GM21423 (cell line): ENCODE results near the gene SERTAD4.
"Not testable (repeated sequence)": the region's sequence is repeated elsewhere in the genome, so short reads cannot be mapped to it uniquely, and the experiment has no call there.

Experiments used
- ATAC-seq: cut with Tn5 transposase; IDR thresholded peaks from one replicate; pipeline ENCODE4 v1.9.1; 2021; ENCODE audit warnings: mild to moderate bottlenecking, moderate library complexity; ENCODE audit not compliant: unreplicated experiment

The SERTAD4 gene

DNA sequence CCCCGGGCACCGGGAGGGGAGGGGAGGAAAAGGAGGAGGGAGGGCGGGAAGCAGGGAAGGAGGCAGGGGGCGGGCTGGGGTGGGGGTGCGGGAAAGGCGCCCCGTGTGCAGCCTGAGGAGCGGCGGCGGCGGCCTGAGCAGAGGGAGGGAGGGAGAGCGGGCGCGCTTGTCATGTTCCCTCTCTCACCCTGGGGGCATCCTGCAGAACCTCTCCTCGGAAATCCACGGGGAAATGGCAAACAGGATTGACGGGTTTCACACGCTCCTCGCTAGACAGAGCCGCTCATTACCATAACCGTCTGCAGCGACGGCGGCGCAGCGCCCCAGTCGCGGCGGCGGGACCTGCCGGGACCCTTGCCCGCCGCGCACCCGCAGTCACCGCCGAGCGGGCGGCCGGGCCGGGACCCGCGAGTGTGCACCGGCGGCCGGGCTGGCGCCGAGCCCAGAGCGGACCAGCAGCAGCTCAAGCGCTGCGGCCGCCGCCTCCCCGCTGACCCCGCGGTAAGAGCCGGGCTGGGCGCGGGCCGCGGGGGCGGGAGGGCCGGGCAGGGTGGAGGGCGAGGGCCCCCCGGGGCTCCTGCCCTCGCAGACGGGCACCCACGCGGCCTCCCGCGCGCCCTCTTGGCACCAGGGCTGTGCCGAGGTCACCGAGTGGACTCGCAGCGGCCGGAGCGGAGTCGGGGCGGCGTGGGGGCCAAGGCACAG lies at the start of gene SERTAD4:
Gene SERTAD4, plus strand, starts transcription at position 286 of the 705 bp plus-strand sequence. CDS start 5,165 bp downstream, outside the sequence.
- ATAC-seq: no peak

DNA sequence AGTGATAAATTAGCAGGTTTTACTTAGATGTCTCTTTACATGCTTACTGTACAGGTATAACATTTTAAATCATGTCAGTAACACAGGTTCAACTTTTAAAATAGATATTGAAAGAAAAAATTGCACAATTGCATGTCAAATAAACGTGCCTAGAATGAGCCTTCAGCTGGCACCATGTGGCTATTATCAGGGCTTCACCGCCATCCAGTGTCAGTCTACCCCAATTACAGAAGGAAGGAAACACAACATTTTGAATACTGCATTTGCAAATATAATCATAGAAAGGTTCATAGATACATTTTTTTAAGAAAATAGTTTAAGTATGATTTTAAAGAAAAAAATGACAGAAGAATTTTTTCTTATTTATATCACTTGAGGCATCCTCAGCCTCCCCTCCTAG lies 47.5 kb upstream of the SERTAD4 start:
- no peak for ATAC-seq

DNA sequence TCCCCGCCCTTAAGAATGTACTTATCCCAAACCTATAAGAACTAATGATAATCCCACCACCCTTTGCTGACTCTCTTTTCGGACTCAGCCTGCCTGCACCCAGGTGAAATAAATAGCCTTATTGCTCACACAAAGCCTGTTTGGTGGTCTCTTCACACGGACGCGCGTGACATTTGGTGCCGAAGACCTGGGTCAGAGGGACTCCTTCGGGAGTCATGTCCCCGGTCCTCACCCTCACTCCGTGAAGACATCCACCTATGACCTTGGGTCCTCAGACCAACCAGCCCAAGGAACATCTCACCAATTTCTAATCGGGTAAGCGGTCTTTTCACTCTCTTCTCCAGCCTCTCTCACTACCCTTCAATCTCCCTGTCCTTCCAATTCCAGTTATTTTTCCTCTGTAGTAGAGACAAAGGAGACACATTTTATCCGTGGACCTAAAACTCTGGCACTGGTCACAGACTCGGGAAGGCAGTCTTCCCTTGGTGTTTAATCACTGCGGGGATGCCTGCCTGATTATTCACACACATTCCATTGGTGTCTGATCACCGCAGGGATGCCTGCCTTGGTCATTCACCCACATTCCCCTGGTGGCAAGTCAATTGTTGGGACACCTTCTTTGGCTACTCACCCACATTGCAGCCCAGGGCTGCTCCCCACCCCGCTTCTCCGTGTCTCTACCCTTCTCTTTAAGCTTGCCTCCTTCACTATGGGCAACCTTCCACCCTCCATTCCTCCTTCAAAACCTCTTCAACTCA lies 44.6 kb upstream of the SERTAD4 start:
- not testable (repeated sequence) for ATAC-seq

DNA sequence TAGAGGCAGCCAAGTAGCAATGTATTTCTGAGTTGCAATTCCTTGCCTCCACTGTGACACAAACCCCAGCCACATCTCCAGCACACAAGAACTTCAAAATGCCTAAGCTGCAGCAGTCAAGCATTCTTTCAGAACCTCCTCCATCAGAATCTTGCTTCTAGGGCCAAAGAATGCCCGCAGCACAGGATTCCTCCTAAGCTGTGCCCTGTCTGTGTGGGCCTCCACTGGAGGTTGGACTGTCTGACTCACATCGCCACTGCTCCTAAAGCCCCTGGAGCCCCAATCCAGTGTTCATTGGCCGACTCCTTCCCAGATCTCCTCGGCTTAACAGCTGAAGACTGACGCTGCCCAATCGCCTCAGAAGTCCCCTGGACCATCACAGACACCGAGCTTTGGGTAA lies 43.2 kb upstream of the SERTAD4 start:
- no peak for ATAC-seq

DNA sequence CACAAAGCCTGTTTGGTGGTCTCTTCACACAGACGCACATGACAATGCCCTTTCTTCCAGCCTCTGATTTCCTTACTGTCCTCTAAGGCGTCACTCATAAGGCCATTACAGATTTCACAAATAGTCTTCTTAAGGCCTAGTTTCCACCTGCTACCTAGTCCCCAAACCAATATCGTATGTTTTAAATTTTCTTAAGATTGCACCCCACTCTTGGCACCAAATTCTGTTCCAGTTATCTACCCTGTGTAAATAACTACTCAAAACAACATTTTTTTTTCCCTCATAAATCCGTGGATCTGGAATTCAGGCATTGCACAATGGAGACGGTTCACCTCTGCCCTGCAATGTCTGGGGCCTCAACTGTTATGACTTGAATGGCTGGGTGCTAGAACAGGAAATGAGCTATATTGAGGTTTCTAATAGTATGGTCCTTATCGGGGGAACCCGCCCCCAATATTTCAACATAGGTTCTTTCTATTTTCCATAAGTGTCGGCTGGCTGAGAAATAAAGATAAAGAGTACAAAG lies 36.9 kb upstream of the SERTAD4 start:
- ATAC-seq: no peak

GRCh38 chr1:210196266-210196665 lies 36.3 kb upstream of the SERTAD4 start:
- not testable (repeated sequence) for ATAC-seq

GRCh38 chr1:210198840-210199239 lies 33.8 kb upstream of the SERTAD4 start:
- no peak for ATAC-seq

- ATAC-seq: no peak
These were observed 32.4 kb upstream of the SERTAD4 start for GRCh38 chr1:210200124-210200736.

DNA sequence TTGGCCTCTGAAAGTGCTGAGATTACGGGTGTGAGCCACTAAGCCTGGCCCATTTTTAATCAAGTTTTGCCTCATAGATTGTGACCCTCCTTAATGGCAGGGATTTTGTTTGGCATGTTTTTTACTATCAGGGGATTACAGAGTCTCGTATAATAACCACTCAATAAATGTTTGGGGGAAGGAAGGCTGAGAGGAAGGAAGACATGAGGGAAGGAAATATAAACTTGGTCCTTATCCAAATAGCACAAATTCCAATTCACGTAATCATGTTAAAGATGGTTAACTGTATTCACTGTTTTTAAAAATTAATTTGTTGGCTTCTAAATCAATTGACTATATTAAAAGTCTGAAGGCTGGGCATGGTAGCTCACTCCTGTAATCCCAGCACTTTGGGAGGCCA lies 30.9 kb upstream of the SERTAD4 start:
- no peak for ATAC-seq

- no peak for ATAC-seq
These were observed 24.8 kb upstream of the SERTAD4 start for GRCh38 chr1:210207597-210208450.

DNA sequence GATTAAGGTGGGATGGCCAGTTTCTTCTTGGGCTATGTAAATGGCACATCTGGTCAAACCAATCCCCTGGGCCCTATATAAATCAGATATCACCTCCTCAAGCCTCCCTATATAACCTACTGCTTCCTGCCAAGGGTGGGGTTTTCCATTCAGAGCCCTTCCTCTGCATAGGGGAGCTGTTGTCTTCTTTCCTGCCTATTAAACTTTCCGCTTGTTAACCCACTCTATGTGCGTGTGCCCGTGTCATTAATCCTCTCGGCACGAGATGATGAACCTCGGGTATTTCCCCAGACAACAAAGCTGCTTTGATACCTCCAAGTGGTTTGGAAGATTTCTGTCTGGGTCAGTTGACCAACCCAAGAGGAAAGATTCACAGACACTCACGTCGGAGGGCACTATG lies 19.3 kb upstream of the SERTAD4 start:
- no peak for ATAC-seq

- no peak for ATAC-seq
These were observed 17.8 kb upstream of the SERTAD4 start for GRCh38 chr1:210214573-210215409.

DNA sequence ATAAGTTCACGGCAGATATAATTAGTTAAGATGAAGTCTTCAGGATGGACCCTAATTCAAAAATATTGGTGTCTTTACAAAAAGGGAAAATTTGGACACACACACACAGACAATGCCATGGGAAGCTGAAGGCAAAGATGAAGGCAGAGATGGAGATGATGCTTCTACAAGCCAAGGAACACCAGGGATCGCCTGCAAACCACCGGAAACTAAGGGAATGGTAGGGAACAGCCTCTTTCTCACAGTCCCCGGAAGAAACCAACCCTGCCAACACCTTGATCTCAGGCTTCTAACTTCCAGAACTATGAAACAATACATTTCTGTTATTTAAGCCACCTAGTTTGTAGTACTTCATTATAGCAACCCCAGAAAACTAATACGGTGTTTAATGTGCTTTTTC lies 15.1 kb upstream of the SERTAD4 start:
- no peak for ATAC-seq

DNA sequence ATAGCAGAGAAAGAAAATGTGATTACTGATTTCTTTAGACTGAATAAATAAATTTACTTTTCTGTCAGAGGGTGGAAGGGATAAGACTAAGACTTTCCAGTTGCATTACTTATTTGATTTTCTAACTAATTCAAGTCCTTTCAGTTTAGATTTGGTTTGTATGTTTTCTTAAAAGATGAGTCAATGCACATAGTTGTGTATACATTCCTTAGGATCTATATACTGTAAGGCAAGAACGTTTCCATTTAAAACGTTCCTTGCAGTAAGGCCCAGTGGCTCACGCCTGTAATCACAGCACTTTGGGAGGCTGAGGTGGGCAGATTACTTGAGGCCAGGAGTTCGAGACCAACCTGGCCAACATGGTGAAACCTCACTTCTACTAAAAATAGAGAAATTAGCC lies 14.5 kb upstream of the SERTAD4 start:
- no peak for ATAC-seq

DNA sequence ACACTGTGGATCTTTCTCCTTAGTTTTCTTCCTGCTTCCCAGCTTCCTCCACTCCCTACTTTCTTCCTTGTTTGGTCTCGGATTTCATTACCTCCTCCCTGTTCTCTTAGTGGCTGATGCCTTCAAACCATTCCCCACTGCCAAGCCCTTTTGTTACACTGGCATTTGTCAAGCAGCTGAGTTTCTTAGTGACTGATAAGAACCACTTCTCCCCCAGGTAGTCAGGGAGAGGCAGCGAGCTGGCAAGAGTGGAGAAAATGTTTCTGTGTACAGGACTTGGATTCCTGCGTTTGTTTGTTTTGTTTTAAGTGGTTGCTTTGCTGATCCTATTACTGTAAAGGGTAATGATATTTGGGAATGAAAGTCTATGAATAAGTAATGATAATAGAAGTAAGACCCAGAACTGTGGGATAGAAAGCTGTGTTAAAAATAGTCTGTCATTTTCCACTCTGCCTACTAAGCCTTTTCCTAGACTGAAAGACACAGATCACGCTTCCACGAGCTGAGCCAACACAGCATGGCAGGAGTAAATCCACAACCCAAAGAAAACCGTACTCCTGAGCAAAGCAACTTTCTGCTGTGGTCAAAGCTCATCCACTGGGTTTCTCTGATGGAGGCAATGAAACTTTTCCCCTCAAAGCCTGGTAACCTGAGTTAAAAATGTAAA lies 10.1 kb upstream of the SERTAD4 start:
- ATAC-seq: no peak

GRCh38 chr1:210223226-210223904 lies 9.2 kb upstream of the SERTAD4 start:
- no peak for ATAC-seq

DNA sequence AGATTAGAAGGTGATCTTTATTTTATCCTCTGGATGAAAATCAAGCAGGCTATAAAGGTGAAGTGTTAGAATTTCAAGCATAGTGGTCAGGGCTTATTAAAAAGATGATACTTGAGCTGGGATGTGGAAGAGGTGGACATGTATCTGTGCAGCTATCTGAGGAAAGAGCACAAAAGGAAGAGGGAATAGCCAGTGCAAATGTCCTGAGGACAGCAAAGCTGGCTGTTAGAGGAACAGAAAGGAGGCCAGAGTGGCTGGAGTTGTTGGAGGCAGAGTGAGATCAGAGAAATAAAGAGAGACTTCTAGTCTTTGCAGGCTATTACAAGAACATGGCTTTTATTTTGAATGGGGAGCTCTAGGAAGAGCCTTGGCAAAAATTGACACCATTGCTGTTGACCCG lies 4.4 kb upstream of the SERTAD4 start:
- no peak for ATAC-seq

DNA sequence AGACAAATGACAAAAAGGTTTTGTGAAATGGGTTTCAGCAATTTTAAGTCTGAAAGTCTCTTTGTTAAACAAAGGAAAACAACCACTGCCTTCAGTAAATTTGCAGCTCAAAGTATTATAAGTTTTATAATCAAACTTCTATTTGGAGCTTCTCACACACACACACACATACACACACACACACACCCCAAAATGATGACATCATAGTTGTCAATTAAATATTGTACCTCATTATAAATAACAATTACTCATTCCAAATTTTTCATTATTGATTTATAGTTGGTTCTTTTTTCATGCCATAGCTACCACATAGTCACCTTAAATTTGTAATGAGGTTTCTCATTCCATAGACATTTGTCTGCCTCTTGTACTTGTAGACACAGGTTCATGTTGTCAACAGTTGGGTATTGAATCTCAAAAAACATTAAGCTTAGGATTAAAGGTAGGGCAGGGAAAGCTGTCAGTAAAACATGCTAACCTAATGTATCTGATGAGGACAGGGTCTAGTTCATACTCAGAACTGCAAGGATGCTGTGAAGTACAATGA lies 2.4 kb upstream of the SERTAD4 start:
- no peak for ATAC-seq
